GM18870 (cell line): ENCODE measurements around the gene CSRP1.
"Not testable (repeated sequence)": the region's sequence is repeated elsewhere in the genome, so short reads cannot be mapped to it uniquely, and the experiment has no call there.

Source experiments
- ATAC-seq: cut with Tn5 transposase; IDR thresholded peaks from one replicate; pipeline ENCODE4 v1.9.1; 2021; ENCODE audit warnings: moderate library complexity; ENCODE audit not compliant: unreplicated experiment

CSRP1 gene

DNA sequence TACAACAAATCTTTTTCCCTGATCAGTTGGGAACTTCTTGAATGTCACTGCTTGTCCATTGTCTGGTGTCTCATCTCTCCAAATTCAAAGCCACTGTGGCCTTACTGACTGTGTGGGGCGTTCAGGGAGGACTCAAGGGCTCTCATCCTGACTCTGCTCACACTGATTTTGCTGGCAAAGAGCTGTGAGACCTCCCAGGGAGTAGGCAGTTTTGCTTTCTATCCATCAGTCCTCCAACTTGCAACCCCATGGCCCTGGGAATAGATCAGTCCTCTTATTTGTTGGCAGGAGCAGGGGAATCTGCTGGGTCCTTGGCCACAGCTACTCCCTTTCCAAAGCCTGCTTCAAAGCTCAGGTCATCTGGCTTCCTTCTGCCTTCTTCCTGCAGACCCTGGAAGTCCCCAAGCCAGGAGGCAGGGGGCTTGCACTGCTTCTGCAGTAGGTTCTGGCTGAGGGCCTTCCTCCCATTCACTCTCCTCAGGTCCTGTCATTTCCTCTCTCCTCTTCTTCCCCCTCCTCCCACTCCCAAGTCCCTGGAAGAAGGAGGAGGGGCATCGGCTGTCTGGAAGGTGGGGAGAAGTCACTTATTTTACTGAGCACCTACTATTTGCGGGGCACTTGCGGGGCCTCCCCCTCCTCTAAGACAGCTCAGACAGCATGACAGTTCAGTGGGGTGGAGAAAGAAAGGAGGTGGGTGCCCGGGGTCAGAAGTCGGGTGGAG is 31.1 kb upstream of the CSRP1 start:
- no peak for ATAC-seq

DNA sequence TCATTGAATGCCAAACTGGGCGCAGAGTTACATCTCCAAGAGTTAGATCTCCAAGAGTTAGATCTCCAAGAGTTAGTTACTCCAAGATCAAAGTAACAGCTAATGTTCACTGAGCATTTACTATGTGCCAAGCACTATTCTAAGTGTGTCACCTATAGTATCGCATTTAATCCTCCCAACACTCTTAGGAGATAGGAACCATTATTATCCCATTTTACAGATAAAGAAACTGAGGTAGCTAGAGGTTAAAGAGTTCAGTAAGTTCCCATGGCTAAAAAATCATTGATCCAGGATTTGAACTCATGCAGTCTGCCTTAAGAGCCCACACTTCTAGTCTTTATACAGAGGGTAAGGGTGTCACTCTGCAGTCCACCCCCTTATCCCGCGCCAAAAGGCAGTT is 30.5 kb upstream of the CSRP1 start:
- no peak for ATAC-seq

DNA sequence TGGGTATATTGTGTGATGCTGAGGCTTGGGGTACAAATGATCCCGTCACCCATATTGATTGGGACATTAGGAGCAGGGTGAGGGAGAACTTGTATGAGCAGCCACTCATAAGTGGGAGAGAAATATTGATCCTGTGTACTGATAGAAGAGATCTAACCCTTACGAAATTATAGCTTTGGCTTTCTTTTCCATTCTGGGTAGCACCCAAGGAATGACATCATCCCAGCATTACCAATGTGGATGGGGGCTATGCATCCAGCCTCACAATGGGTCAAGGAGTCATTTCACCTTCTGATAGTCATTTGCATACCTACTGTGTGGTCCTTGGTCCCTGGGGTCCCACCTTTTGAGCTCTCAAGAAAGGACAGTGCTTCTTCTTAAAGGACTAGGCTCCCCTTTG is 30.1 kb upstream of the CSRP1 start:
- ATAC-seq: no peak

DNA sequence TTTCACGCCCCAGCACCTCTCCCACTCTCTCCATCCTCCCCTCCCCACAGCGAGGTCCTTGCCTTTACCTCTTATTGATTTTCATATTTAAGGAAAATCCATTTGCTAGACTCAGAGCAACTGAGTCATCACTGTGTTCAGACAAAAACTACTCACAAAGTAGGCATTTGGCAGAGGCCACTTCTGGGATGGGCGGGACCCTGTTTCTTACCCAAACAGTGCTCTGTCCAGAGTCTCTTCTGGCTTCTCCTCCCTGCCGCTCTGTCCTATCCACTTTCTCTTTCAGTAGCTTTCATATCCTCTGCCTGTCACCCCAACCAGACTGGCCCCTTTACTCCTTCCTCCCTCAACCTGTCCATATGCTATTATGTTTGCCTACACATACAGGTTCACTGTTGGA is 29.6 kb upstream of the CSRP1 start:
- ATAC-seq: no peak

DNA sequence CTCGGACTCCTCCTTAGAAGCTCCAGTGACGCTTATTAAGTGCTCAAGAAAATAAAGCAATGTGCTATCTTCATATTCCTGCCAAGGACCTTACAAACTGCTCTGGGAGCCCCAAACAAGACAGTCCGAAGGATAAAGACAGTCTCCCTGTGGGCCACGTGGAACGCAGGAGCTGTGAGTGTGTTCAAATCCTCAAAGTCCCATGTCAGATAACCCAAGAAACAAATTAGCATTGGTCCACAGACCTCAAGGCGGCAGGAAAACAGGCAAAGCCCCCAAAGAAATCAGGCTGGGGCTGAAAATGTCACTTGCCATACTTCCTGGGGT is 29.0 kb upstream of the CSRP1 start:
- ATAC-seq: no peak

DNA sequence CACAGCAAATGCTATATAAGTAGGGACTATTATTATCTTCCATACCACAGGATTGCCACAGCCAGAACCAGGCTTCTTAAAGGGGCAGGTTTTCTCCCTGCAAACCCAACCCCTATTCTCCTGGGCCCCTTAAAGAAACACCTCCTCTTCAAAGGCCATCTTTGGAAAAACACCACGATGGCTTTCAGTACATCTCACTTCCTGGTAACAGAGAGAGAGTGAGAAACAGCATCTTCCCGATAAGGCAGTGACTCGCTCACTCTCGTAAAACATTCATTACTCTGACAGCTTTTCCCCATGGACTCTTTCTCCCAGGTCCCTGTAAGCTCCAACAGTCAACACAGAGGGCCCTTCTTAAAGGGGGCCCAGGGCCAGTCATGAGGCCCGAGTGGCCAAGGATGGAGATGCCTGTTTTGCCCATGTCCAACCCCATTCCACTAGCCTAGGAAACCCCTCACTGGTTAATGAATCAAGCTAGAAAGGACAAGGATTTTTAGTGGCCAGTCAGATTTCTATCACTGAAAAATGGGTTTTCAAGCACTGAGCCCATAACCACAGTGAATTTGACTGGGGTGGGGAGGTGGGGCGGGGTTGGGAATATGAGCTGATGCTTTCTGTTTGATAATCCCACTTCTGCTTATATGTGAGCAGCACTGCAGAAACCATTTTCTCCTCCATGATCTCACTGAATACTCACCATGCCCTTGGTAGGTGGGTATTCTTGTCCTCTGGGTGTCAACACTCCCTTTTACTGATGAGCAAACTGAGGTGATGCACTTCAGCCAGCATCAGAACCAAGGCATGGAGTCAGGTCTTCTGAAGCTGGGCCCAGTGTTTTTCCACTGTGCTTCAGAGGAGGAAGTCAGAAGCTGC is 28.4 kb upstream of the CSRP1 start:
- no peak for ATAC-seq

DNA sequence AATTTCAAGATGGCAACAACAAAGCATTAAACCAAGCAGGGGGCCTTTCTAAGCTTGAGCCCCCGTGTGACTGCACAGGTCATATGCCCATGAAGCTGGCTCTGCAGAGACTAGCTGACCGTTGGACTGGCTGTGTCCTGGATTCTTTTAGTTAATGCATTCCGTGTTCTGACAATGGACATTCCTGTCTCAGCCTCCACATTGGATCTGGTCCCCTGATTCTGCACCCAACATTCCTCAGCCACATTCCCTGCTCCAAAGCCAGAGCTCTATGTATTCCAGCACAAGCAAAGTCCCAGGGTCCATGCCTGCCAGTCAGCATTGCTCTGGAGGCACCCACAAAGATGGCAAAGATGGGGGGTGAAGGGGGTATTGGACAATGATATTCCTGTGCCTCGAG is 26.9 kb upstream of the CSRP1 start:
- ATAC-seq: no peak

DNA sequence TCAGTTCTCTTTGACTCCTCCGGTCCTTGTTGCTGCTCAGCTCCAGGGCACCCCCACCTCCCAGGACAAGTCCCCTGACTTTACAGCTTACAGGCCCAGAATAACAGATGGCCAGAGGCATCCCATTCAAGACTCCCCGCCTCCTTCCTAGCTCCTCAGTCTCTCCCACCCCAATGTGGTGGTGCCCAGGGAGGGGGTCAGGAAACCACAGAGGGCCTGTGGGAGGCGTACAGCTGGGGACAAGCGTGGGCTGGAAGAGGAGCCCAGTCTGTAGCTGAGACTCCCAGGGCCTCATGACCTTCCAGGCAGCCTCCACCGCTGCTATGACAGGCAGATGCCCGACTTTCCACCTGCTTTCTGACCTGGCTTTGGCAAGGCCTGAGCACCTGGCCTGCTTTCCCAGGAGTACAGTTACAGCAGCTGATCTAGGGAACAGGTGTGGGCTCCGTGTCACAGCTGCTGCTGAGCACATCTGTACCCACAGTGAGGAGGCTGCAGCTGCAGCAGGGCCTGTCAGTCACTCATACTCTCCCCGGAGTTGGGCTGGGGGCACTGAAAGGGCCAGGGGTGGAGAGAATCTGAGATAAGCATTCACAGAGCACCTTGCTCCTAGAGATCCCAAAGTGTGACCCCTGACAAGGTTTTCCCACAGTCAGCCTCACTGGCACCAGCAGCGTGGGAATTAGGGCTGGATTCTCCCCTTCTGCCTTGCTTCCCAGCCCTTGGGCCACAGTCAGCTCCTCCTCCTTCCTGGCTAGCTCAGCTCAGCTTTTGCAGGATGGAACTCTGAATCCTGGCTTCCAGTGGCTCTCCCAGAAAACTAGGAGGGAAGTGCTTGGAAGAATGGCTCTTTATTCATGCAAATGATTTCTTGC is 24.9 kb upstream of the CSRP1 start:
- no peak for ATAC-seq

DNA sequence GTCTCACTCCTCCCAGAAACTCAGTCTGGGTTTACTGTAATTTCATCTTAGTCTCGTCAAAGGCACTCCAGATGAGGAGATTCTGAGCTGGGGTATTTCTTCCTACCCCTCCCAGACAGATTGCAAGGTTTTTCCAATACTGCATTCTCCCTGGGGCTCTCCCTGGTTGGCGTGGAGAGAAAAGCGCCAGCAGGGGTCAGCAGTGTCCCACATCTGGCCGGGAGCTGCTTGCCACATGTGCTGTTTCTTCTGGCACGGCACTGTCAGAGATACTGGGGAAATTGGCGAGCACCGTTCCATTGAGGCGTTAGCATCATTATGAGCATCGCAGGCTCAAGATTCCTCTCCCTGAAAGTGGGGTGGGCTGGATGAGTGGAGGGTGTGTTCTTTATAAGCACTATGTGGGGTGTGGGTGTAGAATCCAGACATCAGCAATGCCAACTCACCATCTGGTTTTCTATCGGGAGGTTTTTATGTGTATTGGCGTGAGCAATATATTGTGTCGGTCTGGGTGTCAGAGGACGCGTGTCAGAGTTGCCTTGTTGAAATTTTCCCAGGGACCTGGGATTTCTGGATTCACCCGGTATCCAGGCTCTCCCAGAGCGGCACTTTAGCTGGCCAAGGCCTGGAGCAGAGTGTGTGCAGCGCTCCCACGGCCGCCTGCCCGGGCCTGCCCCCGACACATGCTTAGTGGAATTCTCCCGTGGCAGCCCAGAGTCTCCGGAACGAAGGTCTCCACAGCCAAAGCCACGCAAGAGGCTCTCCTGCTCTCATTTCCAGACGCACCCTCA is 24.0 kb upstream of the CSRP1 start:
- no peak for ATAC-seq

DNA sequence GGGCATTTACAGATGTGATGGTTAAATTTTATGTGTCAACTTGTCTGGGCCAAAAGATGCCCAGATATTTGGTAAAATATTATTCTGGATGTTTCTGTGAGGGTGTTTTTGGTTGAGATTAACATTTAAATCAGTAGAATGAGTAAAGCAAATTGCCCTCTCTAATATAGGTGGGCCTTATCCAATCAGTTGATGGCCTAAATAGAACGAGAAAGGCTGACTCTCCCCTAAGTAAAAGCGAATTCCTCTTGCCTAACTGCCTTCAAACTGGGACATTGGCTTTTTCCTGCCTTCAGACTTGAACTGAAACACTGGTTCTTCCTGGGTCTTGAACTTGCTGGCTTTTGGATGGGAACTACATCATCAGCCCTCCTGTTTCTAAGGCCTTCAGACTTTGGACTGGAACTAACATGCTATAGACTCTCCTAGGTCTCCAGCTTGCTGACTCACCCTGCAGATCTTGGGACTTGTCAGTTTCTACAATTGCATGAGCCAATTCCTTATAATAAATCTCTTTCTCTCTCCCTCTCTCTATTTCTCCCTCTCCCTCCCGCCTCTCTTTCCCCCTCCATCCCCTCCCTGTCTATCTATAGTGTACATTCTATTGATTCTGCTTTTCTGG is 21.8 kb upstream of the CSRP1 start:
- ATAC-seq: no peak

DNA sequence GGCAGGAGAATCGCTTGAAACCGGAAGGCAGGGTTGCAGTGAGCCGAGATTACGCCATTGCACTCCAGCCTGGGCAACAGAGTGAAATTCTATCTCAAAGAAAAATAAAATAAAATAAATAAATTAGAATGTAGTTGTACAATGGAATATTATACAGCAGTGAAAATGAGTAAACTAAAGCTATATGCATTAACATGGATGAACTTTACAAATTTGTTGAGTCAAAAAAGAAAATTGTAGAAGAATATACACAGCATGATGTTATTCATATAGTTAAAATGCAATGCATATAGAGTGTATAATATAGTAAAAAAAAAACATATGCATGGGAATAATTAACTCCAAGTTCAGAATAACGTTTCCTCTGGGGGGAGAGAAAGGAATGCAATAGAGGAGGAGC is 21.0 kb upstream of the CSRP1 start:
- no peak for ATAC-seq

DNA sequence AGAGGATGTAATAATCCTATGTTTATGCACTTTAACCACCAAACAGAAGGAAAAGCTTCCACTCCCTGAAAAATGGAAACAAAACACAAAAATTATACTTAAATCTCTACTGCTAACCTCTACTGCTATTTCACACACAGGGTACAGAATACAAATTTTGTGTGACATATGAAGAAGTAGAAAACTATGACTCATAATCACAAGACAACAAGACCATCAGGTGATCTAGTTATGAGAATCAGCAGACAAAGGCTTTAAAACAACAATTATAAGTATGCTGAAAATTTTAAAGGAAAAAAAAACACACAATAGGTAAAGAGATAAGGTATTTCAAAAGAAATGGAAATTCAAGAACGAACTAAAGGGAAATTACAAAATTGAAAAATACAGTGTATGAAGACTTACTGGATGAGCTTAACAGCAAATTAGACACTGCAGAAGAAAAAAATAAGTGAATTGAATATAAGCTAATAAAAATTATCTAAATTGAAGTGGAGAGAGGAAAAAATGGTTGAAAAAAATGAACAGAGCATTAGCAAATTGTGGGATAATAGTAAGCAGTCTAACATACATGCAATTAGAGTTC is 18.4 kb upstream of the CSRP1 start:
- ATAC-seq: no peak

DNA sequence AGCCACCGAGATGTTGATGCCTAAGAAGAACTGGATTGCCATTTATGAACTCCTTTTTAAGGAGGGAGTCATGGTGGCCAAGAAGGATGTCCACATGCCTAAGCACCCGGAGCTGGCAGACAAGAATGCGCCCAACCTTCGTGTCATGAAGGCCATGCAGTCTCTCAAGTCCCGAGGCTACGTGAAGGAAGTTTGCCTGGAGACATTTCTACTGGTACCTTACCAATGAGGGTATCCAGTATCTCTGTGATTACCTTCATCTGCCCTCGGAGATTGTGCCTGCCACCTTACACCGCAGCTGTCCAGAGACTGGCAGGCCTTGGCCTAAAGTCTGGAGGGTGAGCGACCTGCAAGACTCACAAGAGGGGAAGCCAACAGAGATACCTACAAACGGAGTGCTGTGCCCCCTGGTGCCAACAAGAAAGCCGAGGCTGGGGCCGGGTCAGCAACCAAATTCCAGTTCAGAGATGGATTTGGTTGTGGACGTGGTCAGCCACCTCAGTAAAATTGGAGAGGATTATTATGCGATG is 13.2 kb upstream of the CSRP1 start:
- ATAC-seq: not testable (repeated sequence)

DNA sequence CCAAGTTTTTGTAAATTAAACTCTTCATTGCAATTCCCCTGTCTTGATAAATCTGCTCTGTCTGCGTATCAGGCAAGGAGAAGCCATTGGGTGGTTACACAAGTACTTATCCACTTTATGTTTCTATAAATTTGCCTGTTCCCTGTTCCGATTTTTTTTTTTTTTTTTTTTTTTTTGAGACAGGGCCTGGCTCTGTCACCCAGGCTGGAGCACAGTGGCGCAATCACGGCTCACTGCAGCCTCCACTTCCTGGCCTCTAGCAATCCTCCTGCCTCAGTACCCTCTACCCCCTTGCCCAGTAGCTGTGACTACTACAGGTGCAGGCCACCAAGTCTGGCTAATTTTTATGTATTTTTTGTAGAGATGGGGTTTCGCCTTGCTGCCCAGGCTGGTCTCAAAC is 11.1 kb upstream of the CSRP1 start:
- no peak for ATAC-seq

DNA sequence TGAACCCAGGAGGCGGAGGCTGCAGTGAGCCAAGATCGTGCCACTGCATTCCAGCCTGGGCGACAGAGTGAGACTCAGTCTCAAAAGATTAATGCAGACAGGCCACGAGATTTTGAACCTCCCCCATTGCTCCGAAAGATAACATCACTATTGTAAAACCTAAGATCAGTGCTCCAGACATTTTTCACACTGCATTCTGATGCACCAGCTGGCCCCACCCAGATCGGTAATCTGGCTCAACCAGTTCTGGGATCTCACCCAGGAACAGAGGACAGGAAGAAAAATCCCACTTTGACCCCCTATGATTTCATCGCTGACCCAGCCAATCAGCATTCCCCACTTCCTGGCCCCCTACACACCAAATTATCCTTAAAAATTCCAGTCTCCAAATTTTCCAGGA is 10.7 kb upstream of the CSRP1 start:
- ATAC-seq: no peak

DNA sequence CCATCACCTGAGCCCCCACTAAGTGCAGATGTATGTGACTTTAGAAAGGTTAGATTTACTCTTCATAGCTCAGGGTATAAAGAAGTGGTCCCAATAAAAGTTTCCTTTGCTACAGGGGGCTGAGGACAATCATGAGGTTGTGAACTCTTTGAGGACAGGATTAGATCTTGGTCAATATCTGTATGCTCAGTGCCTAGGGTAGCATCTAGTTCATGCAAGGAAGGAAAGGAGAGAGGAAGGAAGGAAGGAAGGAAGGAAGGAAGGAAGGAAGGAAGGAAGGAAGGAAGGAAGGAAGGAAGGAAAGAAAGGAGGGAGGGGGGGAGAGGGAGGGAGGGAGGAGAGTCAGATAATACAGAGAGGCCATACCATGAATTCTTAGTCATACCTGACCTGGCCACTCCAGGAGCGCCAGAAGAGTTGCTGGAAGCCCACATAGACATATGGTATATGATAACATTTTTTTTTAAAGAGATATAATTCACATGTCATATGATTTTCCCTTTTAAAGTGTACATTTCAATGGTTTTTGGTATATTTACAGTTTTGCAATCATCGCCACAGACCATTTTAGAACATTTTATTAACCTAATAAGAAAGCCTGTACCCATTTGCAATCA is 9.7 kb upstream of the CSRP1 start:
- ATAC-seq: no peak

DNA sequence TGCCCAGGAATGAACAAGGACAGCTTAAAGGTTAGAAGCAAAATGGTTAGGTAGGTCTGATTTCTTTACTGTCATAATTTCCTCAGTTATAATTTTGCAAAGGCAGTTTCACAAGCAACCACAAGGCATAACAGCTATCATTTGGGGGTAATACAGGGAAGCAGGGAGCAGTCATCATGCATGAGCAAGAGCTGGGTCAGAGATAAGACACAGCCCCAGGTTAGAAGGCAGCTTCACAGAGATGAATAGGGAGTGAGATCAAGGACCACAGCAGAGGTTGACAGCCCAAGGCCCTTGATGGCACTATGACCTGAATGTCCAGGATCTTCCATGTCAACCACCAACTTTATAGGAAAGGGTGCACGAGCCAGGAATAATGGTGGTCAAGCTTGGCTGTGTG is 9.0 kb upstream of the CSRP1 start:
- ATAC-seq: no peak

DNA sequence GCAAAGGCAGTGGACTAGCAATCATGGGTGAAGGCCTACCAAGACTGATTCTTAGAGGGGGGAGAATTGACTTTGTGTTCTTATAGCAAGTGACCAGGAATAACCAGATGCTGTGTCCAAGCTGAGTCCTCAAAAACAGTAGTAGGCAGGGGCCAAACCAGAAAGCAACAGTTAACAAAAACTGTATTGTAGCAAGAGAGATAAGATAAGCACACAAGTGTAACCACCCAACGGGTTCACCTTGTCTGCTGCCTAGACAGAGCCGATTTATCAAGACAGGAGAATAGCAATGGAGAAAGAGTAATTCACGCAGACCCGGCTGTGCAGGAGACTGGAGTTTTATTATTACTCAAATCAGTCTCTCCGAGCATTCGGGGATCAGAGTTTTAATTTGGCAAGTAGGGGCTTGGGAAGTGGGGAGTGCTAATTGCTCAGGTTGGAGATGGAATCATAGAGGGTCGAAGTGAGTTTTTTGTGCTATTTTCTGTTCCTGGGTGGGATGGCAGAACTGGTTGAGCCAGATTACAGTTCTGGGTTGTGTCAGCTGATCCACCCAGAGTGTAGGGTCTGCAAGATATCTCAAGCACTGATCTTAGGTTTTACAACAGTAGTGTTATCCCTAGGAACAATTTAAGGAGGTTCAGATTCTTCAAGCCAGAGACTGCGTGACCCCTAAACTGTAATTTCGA is 8.3 kb upstream of the CSRP1 start:
- ATAC-seq: no peak

DNA sequence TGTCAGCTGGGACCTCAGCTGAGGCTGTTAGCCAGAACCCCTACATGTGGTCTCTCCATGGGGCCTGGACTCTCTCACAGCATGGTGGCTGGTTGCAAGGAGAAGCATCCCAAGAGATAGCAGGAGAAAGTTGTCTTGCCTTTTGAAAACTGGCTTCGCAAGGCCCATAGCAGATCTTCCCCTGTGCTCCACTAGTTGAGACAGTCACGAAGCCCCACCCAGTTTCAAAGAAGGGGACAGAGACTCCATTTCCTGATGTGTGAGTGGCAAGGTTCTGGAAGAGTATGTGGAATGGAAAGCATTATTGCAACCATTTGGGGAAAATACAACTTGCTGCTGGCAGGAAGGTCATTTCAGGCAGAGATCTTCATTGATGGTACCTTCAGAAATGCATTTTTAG is 7.5 kb upstream of the CSRP1 start:
- ATAC-seq: no peak
